A549 (cell line): ENCODE measurements around the gene VIPAS39.

Source experiments
- CEBPB ChIP-seq, 2 experiments: fragments of >200 bp in 1 of 2; sonication (Bioruptor Twin) in 1 of 2; formaldehyde crosslinking in 1 of 2; IDR thresholded peaks; 2 replicates each; pipeline ENCODE4 v1.6.1; 2012 to 2016
- CHD4 ChIP-seq: fragments of 200-600 bp; sonication (generic); IDR thresholded peaks from 2 replicates; pipeline ENCODE4 v1.6.1; 2016; ENCODE audit warnings: antibody characterized with exemption, mild to moderate bottlenecking, borderline replicate concordance
- EP300 ChIP-seq, 2 experiments: fragments of >200 bp; sonication (Bioruptor Twin); formaldehyde crosslinking; IDR thresholded peaks; 2 replicates in 1 of 2; 3 replicates in 1 of 2; pipeline ENCODE4 v1.6.1; 2016 to 2017
- MYC ChIP-seq: IDR thresholded peaks from 2 replicates; pipeline ENCODE4 v1.6.1; 2012; ENCODE audit warnings: mild to moderate bottlenecking, inconsistent platforms, low read length, improper control_type of control experiment, borderline replicate concordance
- PHF8 ChIP-seq: fragments of 200-600 bp; sonication (generic); IDR thresholded peaks from 2 replicates; pipeline ENCODE4 v1.6.1; 2016; ENCODE audit warnings: low read depth, mild to moderate bottlenecking, antibody characterized with exemption, moderate library complexity, borderline replicate concordance
- RAD21 ChIP-seq, 2 experiments: fragments of >200 bp in 1 of 2; sonication (Bioruptor Twin) in 1 of 2; formaldehyde crosslinking in 1 of 2; IDR thresholded peaks in 1 of 2; conservative IDR thresholded peaks in 1 of 2; 2 replicates in 1 of 2; 3 replicates in 1 of 2; pipeline ENCODE4 v1.6.1; 2012 to 2018; ENCODE audit warnings: inconsistent platforms in 1 of 2
- RFX5 ChIP-seq: fragments of 450-650 bp; IDR thresholded peaks from 2 replicates; pipeline ENCODE4 v1.7.1; 2014; ENCODE audit warnings: antibody characterized with exemption, mild to moderate bottlenecking, moderate library complexity
- TF ChIP-seq, protein P1 (sequence below): fragments of >200 bp; sonication (Bioruptor Twin); formaldehyde crosslinking; IDR thresholded peaks from 3 replicates; pipeline ENCODE4 v1.5.1; 2016
- TF ChIP-seq, protein P2 (sequence below): IDR thresholded peaks from 2 replicates; pipeline ENCODE4 v1.6.1; 2012
- TF ChIP-seq, protein P3 (sequence below): IDR thresholded peaks from 2 replicates; pipeline ENCODE4 v1.6.1; 2012; ENCODE audit warnings: low read depth, borderline replicate concordance

DNA sequence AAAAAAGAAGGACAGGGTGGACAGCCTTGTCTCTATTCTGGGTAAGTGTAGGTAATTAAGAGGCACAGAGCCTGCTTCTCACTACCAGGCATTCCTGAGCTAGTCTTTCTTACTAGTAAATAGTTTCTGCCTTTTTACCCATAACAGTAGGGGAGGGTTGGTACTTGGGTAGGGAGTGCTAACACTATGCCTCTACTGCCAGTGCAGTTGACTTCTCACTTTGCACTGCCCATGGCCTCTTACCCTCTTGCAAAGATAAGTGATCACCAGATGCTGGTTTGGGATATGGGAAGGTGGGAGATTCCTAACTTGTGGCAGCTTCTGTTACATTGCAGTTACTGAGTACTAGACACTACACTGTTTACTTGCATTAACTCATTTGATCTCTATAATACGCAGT is 12.1 kb upstream of the VIPAS39 start:
- TF ChIP-seq, protein P1, sequence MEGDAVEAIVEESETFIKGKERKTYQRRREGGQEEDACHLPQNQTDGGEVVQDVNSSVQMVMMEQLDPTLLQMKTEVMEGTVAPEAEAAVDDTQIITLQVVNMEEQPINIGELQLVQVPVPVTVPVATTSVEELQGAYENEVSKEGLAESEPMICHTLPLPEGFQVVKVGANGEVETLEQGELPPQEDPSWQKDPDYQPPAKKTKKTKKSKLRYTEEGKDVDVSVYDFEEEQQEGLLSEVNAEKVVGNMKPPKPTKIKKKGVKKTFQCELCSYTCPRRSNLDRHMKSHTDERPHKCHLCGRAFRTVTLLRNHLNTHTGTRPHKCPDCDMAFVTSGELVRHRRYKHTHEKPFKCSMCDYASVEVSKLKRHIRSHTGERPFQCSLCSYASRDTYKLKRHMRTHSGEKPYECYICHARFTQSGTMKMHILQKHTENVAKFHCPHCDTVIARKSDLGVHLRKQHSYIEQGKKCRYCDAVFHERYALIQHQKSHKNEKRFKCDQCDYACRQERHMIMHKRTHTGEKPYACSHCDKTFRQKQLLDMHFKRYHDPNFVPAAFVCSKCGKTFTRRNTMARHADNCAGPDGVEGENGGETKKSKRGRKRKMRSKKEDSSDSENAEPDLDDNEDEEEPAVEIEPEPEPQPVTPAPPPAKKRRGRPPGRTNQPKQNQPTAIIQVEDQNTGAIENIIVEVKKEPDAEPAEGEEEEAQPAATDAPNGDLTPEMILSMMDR: no peak
- TF ChIP-seq, protein P2, sequence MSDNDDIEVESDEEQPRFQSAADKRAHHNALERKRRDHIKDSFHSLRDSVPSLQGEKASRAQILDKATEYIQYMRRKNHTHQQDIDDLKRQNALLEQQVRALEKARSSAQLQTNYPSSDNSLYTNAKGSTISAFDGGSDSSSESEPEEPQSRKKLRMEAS: no peak
- TF ChIP-seq RAD21 (conservative IDR thresholded peaks at IDR 0.05 in 1 of 2, IDR thresholded peaks at IDR 0.05 in 1 of 2) (no peak), MYC (no peak), PHF8 (no peak), RFX5 (no peak), EP300 (IDR thresholded peaks at IDR 0.05) (no peak), CEBPB (IDR thresholded peaks at IDR 0.05) (no peak), CHD4 (no peak)
- TF ChIP-seq, protein P3, sequence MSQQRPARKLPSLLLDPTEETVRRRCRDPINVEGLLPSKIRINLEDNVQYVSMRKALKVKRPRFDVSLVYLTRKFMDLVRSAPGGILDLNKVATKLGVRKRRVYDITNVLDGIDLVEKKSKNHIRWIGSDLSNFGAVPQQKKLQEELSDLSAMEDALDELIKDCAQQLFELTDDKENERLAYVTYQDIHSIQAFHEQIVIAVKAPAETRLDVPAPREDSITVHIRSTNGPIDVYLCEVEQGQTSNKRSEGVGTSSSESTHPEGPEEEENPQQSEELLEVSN: no peak
